GM23338 (cell line): Measurements from ENCODE around the gene CDHR3. TPM values are rescaled to one million over a fixed set of nuclear protein-coding genes. Genes with fewer than 3 reads are reported as not detected.
"Not testable (repeated sequence)": the region's sequence is repeated elsewhere in the genome, so short reads cannot be mapped to it uniquely, and the experiment has no call there.

Experiments
- ATAC-seq: fragments of 200-7000 bp; cut with Tn5 transposase; 3 replicates; pipeline ENCODE4 v1.9.1; 2020
- DNase-seq: peaks from one replicate; pipeline ENCODE4 v3.0.0-alpha.2; 2015; ENCODE audit warnings: low spot score
- H2AFZ ChIP-seq: fragments of 200-600 bp; sonication (generic); 2 replicates; pipeline ENCODE4 v1.8.0; 2016; ENCODE audit warnings: antibody characterized with exemption, mild to moderate bottlenecking, moderate library complexity
- H3F3A ChIP-seq: fragments of 200-600 bp; sonication (generic); replicated peaks from 2 replicates; pipeline ENCODE4 v1.8.0; 2017; ENCODE audit warnings: antibody characterized with exemption, mixed run types, low read depth
- H3K27ac ChIP-seq: fragments of 200-600 bp; sonication (generic); 2 replicates; pipeline ENCODE4 v1.6.1; 2016; ENCODE audit warnings: low read depth
- H3K27me3 ChIP-seq: fragments of 200-600 bp; sonication (generic); 2 replicates; pipeline ENCODE4 v1.8.0; 2016; ENCODE audit warnings: mild to moderate bottlenecking, mixed run types, moderate library complexity; ENCODE audit not compliant: insufficient read depth
- H3K36me3 ChIP-seq: fragments of 200-600 bp; sonication (generic); 2 replicates; pipeline ENCODE4 v1.8.0; 2016; ENCODE audit warnings: mild to moderate bottlenecking; ENCODE audit not compliant: insufficient read depth
- H3K4me1 ChIP-seq: fragments of 200-600 bp; sonication (generic); 2 replicates; pipeline ENCODE4 v1.8.0; 2016; ENCODE audit warnings: mild to moderate bottlenecking, moderate library complexity; ENCODE audit not compliant: insufficient read depth
- H3K4me2 ChIP-seq: fragments of 200-600 bp; sonication (generic); 2 replicates; pipeline ENCODE4 v1.7.1; 2017; ENCODE audit warnings: mixed run types
- H3K4me3 ChIP-seq: fragments of 200-600 bp; sonication (generic); 2 replicates; pipeline ENCODE4 v1.6.1; 2016; ENCODE audit warnings: mixed run types
- H3K79me2 ChIP-seq: fragments of 200-600 bp; sonication (generic); replicated peaks from 2 replicates; pipeline ENCODE4 v1.8.0; 2017; ENCODE audit warnings: mild to moderate bottlenecking; ENCODE audit not compliant: insufficient read depth
- H3K9me2 ChIP-seq: fragments of 200-600 bp; sonication (generic); 2 replicates; pipeline ENCODE4 v1.8.0; 2017; ENCODE audit not compliant: insufficient read depth
- H4K20me1 ChIP-seq: fragments of 200-600 bp; sonication (generic); replicated peaks from 2 replicates; pipeline ENCODE4 v1.8.0; 2017; ENCODE audit warnings: mild to moderate bottlenecking; ENCODE audit not compliant: insufficient read depth
- H3K27ac Mint-ChIP-seq: 2 replicates; pipeline ENCODE4 v1.8.0; 2020; ENCODE audit warnings: inconsistent platforms, mild to moderate bottlenecking, moderate library complexity, mixed read lengths
- H3K27me3 Mint-ChIP-seq: 3 replicates; pipeline ENCODE4 v1.8.0; 2022; ENCODE audit warnings: low read depth, mild to moderate bottlenecking, moderate library complexity, mixed read lengths, inconsistent platforms; ENCODE audit not compliant: insufficient read depth, poor library complexity
- H3K36me3 Mint-ChIP-seq: 3 replicates; pipeline ENCODE4 v1.8.0; 2021; ENCODE audit warnings: low read depth, mild to moderate bottlenecking, inconsistent platforms, moderate library complexity, mixed read lengths
- H3K4me1 Mint-ChIP-seq: 3 replicates; pipeline ENCODE4 v1.8.0; 2020; ENCODE audit warnings: mild to moderate bottlenecking, inconsistent platforms, mixed read lengths
- H3K4me3 Mint-ChIP-seq: 3 replicates; pipeline ENCODE4 v1.8.0; 2021; ENCODE audit warnings: moderate library complexity, mild to moderate bottlenecking, inconsistent platforms, mixed read lengths
- H3K9me3 Mint-ChIP-seq: 3 replicates; pipeline ENCODE4 v1.8.0; 2020; ENCODE audit warnings: moderate library complexity, mild to moderate bottlenecking, inconsistent platforms, mixed read lengths
- EZH2 ChIP-seq: fragments of 200-600 bp; sonication (generic); IDR thresholded peaks from one replicate; pipeline ENCODE4 v1.8.0; 2017; ENCODE audit warnings: antibody characterized with exemption, mild to moderate bottlenecking, low read depth; ENCODE audit not compliant: unreplicated experiment
- EZH2phosphoT487 ChIP-seq: fragments of 200-600 bp; sonication (generic); IDR thresholded peaks from one replicate; pipeline ENCODE4 v1.8.1; 2018; ENCODE audit warnings: antibody characterized with exemption; ENCODE audit not compliant: unreplicated experiment
- NANOG ChIP-seq: IDR thresholded peaks from 2 replicates; pipeline ENCODE4 v1.6.1; 2016; ENCODE audit warnings: antibody characterized with exemption, borderline replicate concordance
- POLR2AphosphoS5 ChIP-seq: IDR thresholded peaks from 2 replicates; pipeline ENCODE4 v1.6.1; 2016; ENCODE audit warnings: antibody characterized with exemption, low read depth
- REST ChIP-seq: IDR thresholded peaks from one replicate; pipeline ENCODE4 v1.6.1; 2018; ENCODE audit warnings: antibody characterized with exemption; ENCODE audit not compliant: unreplicated experiment
- STAT1 ChIP-seq: IDR thresholded peaks from one replicate; pipeline ENCODE4 v1.6.1; 2016; ENCODE audit warnings: antibody characterized with exemption; ENCODE audit not compliant: unreplicated experiment
- ZNF114 ChIP-seq: fragments of 250-450 bp; sonication (Bioruptor Pico); IDR thresholded peaks from 2 replicates; pipeline ENCODE4 v1.5.0; 2020; ENCODE audit warnings: mild to moderate bottlenecking, moderate library complexity
- ZNF331 ChIP-seq: fragments of 250-450 bp; sonication (Bioruptor Pico); IDR thresholded peaks from 2 replicates; pipeline ENCODE4 v1.5.0; 2020; ENCODE audit warnings: low read depth, mild to moderate bottlenecking, moderate library complexity
- polyA plus RNA-seq: library from polyadenylated mRNA; unstranded; fragments of >200 nt; fragmentation: Nextera tagmentation; extraction: Ambion mirVana; gene quantifications from 2 replicates; pipeline ENCODE4 v1.2.1, GENCODE V29; 2016
- total RNA-seq: library from RNA; depleted of rRNA; stranded (reverse); fragments of >200 nt; shearing (Covaris generic); gene quantifications from 2 replicates; pipeline ENCODE4 v1.2.3, GENCODE V29; 2014
- TF ChIP-seq, protein P1 (sequence below), 2 experiments: fragments of 200-600 bp in 1 of 2; sonication (generic) in 1 of 2; conservative IDR thresholded peaks; 2 replicates each; pipeline versions ENCODE4 v1.5.1 to v1.6.1; 2016 to 2017; ENCODE audit warnings: antibody characterized with exemption in 2 of 2, low read depth in 2 of 2, mild to moderate bottlenecking in 2 of 2, moderate library complexity in 1 of 2
- TF ChIP-seq, protein P2 (sequence below): IDR thresholded peaks from 2 replicates; pipeline ENCODE4 v1.6.1; 2016; ENCODE audit warnings: antibody characterized with exemption

Gene CDHR3
- total and polyA plus RNA-seq, 2 experiments from 2014 or later = 5.1 to 12.2 TPM

DNA sequence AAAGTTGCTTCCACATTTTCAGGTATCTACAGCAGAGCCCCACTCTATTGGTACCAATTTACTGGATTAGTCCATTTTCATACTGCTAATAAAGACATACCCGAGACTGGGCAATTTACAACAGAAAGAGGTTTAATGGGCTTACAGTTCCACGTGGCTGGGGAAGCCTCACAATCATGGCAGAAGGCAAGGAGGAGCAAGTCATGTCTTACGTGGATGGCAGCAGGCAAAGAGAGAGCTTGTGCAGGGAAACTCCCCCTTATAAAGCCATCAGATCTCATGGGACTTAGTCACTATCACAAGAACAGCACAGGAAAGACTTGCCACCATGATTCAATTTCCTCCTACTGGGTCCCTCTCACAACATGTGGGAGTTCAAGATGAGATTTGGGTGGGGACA lies 44.7 kb downstream of the CDHR3 start:
- Mint-ChIP-seq H3K4me1 (peaks cover 13% of the 10 kb centered on the region), H3K27me3 (peaks cover 11% of the 10 kb centered on the region), H3K9me3 (peaks cover 41% of the 10 kb centered on the region), H3K36me3 (peaks cover 45% of the 10 kb centered on the region)
- H3F3A ChIP-seq, H3K4me2 ChIP-seq, H3K36me3 ChIP-seq, H2AFZ ChIP-seq, H3K79me2 ChIP-seq, H3K27ac ChIP-seq, H3K4me3 ChIP-seq, H3K27me3 ChIP-seq, H4K20me1 ChIP-seq, H3K27ac Mint-ChIP-seq, H3K9me2 ChIP-seq, H3K4me1 ChIP-seq, DNase-seq, H3K4me3 Mint-ChIP-seq, ATAC-seq: not testable (repeated sequence)

- peaks cover 8% of the 10 kb centered on the region for H3K4me1 ChIP-seq
- H3K4me2 ChIP-seq = peak overlapping the region; percentile 60
- no peaks in the 10 kb centered on the region for H3K27me3 ChIP-seq
- Mint-ChIP-seq H3K36me3 (peaks cover 45% of the 10 kb centered on the region), H3K4me1 (peaks cover 17% of the 10 kb centered on the region), H3K27ac (peak overlapping the region; percentile 93), H3K4me3 (peak overlapping the region; percentile 47), H3K9me3 (peaks cover 41% of the 10 kb centered on the region), H3K27me3 (peaks cover 11% of the 10 kb centered on the region)
- H3K4me3 ChIP-seq = peak overlapping the region; percentile 38
- no peaks in the 10 kb centered on the region for H3K9me2 ChIP-seq
- ATAC-seq (peak; percentile 97), DNase-seq (peak; percentile 98)
- H3K79me2 ChIP-seq = no peaks in the 10 kb centered on the region
- H2AFZ ChIP-seq = peak overlapping the region; percentile 77
- H4K20me1 ChIP-seq = no peaks in the 10 kb centered on the region
- H3K36me3 ChIP-seq = no peaks in the 10 kb centered on the region; the same call in 1 of the 2 replicates
- peak overlapping the region; percentile 80 for H3K27ac ChIP-seq
- peaks cover 6% of the 10 kb centered on the region for H3F3A ChIP-seq
- TF ChIP-seq POLR2AphosphoS5 (no peak; the same call in 1 of the 2 replicates), STAT1 (no peak), ZNF114 (CRISPR knock-in tag) (no peak), REST (no peak), EZH2 (no peak), NANOG (no peak), EZH2phosphoT487 (no peak), ZNF331 (no peak)
- TF ChIP-seq, protein P1, sequence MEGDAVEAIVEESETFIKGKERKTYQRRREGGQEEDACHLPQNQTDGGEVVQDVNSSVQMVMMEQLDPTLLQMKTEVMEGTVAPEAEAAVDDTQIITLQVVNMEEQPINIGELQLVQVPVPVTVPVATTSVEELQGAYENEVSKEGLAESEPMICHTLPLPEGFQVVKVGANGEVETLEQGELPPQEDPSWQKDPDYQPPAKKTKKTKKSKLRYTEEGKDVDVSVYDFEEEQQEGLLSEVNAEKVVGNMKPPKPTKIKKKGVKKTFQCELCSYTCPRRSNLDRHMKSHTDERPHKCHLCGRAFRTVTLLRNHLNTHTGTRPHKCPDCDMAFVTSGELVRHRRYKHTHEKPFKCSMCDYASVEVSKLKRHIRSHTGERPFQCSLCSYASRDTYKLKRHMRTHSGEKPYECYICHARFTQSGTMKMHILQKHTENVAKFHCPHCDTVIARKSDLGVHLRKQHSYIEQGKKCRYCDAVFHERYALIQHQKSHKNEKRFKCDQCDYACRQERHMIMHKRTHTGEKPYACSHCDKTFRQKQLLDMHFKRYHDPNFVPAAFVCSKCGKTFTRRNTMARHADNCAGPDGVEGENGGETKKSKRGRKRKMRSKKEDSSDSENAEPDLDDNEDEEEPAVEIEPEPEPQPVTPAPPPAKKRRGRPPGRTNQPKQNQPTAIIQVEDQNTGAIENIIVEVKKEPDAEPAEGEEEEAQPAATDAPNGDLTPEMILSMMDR (conservative IDR thresholded peaks at IDR 0.05; ENCODE audit: low read depth in 2 of 2) = peak; percentile 85 to 98
- TF ChIP-seq, protein P2, sequence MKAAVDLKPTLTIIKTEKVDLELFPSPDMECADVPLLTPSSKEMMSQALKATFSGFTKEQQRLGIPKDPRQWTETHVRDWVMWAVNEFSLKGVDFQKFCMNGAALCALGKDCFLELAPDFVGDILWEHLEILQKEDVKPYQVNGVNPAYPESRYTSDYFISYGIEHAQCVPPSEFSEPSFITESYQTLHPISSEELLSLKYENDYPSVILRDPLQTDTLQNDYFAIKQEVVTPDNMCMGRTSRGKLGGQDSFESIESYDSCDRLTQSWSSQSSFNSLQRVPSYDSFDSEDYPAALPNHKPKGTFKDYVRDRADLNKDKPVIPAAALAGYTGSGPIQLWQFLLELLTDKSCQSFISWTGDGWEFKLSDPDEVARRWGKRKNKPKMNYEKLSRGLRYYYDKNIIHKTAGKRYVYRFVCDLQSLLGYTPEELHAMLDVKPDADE = no peak
These were observed 46.6 kb downstream of the CDHR3 start for GRCh38 chr7:106009503-106010226.
